Naive B cell (primary cell): ENCODE measurements around the gene MSI2. TPM values are rescaled to one million over a fixed set of nuclear protein-coding genes. Genes with fewer than 3 reads are reported as not detected.

Source experiments
- ATAC-seq, 2 donors: fragments of 150-1000 bp; cut with Tn5 transposase; 2 replicates each; pipeline ENCODE4 v1.10.0; 2021; ENCODE audit warnings: low read depth in 2 of 2, mild to moderate bottlenecking in 2 of 2, moderate library complexity in 2 of 2
- DNase-seq: peaks from one replicate; pipeline ENCODE4 v3.0.0; 2022
- H3K27ac Mint-ChIP-seq, 6 donors: one replicate each; pipeline ENCODE4 v1.8.0; 2020 to 2022; ENCODE audit warnings: mild to moderate bottlenecking in 6 of 6, mixed read lengths in 6 of 6, moderate library complexity in 5 of 6, inconsistent platforms in 2 of 6
- H3K27me3 Mint-ChIP-seq, 3 donors: one replicate each; pipeline ENCODE4 v1.8.0; 2021 to 2022; ENCODE audit warnings: mixed read lengths in 3 of 3, mild to moderate bottlenecking in 1 of 3
- H3K36me3 Mint-ChIP-seq, 2 donors: one replicate each; pipeline ENCODE4 v1.8.0; 2020 to 2022; ENCODE audit warnings: mixed read lengths in 2 of 2, inconsistent platforms in 1 of 2, mild to moderate bottlenecking in 1 of 2
- H3K4me1 Mint-ChIP-seq, 3 donors: one replicate each; pipeline ENCODE4 v1.8.0; 2020 to 2022; ENCODE audit warnings: mixed read lengths in 3 of 3, inconsistent platforms in 1 of 3, mild to moderate bottlenecking in 1 of 3, moderate library complexity in 1 of 3
- H3K4me3 Mint-ChIP-seq, 8 donors: one replicate each; pipeline ENCODE4 v1.8.0; 2020 to 2022; ENCODE audit warnings: mild to moderate bottlenecking in 8 of 8, mixed read lengths in 8 of 8, moderate library complexity in 8 of 8, inconsistent platforms in 2 of 8
- H3K9me3 Mint-ChIP-seq, 7 donors: one replicate each; pipeline ENCODE4 v1.8.0; 2020 to 2022; ENCODE audit warnings: mixed read lengths in 7 of 7, mild to moderate bottlenecking in 5 of 7, inconsistent platforms in 2 of 7, moderate library complexity in 1 of 7
- polyA plus RNA-seq, 6 donors: library from polyadenylated mRNA; unstranded; fragments of 300-500 nt; fragmentation: Illumina TruSeq; gene quantifications; one replicate each; pipeline ENCODE4 v1.2.3, GENCODE V29; 2021; ENCODE audit warnings: low read depth in 6 of 6

The MSI2 gene
- polyA plus RNA-seq, 6 donors from 2014 or later, result 4.0 to 11.3 (median 6.8) TPM

- DNase-seq (no peak), ATAC-seq (no peak)
- no peaks in the 10 kb centered on the region for H3K27me3 Mint-ChIP-seq
- no peak overlapping the region for H3K4me3 Mint-ChIP-seq
- peaks cover 0 to 13% (median 3%) of the 10 kb centered on the region in 7 donors for H3K9me3 Mint-ChIP-seq
- peak overlapping the region in 3 of 6 donors; percentile 26 to 94 (median 56) for H3K27ac Mint-ChIP-seq
- peaks cover 33 to 49% (median 40%) of the 10 kb centered on the region in 3 donors for H3K4me1 Mint-ChIP-seq
- peaks cover 0 to 8% of the 10 kb centered on the region in 2 donors for H3K36me3 Mint-ChIP-seq
Measured at GRCh38 chr17:57370037-57370581, 113.8 kb downstream of the MSI2 start.

- DNase-seq (no peak), ATAC-seq (no peak)
- no peaks in the 10 kb centered on the region for H3K27me3 Mint-ChIP-seq
- peaks cover 0 to 8% of the 10 kb centered on the region in 2 donors for H3K36me3 Mint-ChIP-seq
- no peak overlapping the region for H3K4me3 Mint-ChIP-seq
- peaks cover 0 to 13% (median 3%) of the 10 kb centered on the region in 7 donors for H3K9me3 Mint-ChIP-seq
- peaks cover 30 to 44% (median 38%) of the 10 kb centered on the region in 3 donors for H3K4me1 Mint-ChIP-seq
- H3K27ac Mint-ChIP-seq, result peak overlapping the region in 1 of 6 donors; percentile 94
Measured at GRCh38 chr17:57370619-57371018, 114.3 kb downstream of the MSI2 start.

- Mint-ChIP-seq H3K36me3 (peaks cover 0 to 8% of the 10 kb centered on the region in 2 donors), H3K27ac (peak overlapping the region in 1 of 6 donors; percentile 39), H3K4me3 (no peak overlapping the region), H3K4me1 (peaks cover 22 to 30% (median 26%) of the 10 kb centered on the region in 3 donors), H3K27me3 (no peaks in the 10 kb centered on the region), H3K9me3 (peaks cover 0 to 13% (median 3%) of the 10 kb centered on the region in 7 donors)
- DNase-seq, result no peak
- no peak for ATAC-seq
Measured at GRCh38 chr17:57372156-57372555, 115.8 kb downstream of the MSI2 start.

- no peak for ATAC-seq
- Mint-ChIP-seq H3K36me3 (peaks cover 0 to 8% of the 10 kb centered on the region in 2 donors), H3K27me3 (no peaks in the 10 kb centered on the region), H3K27ac (no peak overlapping the region), H3K9me3 (peaks cover 0 to 13% (median 3%) of the 10 kb centered on the region in 7 donors), H3K4me1 (peaks cover 20 to 28% (median 21%) of the 10 kb centered on the region in 3 donors), H3K4me3 (no peak overlapping the region)
- DNase-seq, result no peak
Measured at GRCh38 chr17:57373048-57373447, 116.7 kb downstream of the MSI2 start.

- no peak for ATAC-seq
- H3K27ac Mint-ChIP-seq, result peak overlapping the region in 2 of 6 donors; percentile 20 to 25
- H3K4me3 Mint-ChIP-seq, result no peak overlapping the region
- no peaks in the 10 kb centered on the region for H3K27me3 Mint-ChIP-seq
- peaks cover 0 to 13% (median 3%) of the 10 kb centered on the region in 7 donors for H3K9me3 Mint-ChIP-seq
- no peak for DNase-seq
- H3K4me1 Mint-ChIP-seq, result peaks cover 19 to 24% (median 19%) of the 10 kb centered on the region in 3 donors
- peaks cover 0 to 8% of the 10 kb centered on the region in 2 donors for H3K36me3 Mint-ChIP-seq
Measured at GRCh38 chr17:57373756-57374155, 117.4 kb downstream of the MSI2 start.

GRCh38 chr17:57375040-57375769, 118.9 kb downstream of the MSI2 start:
- no peaks in the 10 kb centered on the region for H3K27me3 Mint-ChIP-seq
- peaks cover 25 to 32% (median 30%) of the 10 kb centered on the region in 3 donors for H3K4me1 Mint-ChIP-seq
- peaks cover 0 to 13% (median 3%) of the 10 kb centered on the region in 7 donors for H3K9me3 Mint-ChIP-seq
- no peak for ATAC-seq
- no peak for DNase-seq
- H3K27ac Mint-ChIP-seq, result no peak overlapping the region
- H3K36me3 Mint-ChIP-seq, result peaks cover 0 to 8% of the 10 kb centered on the region in 2 donors
- peak overlapping the region in 1 of 8 donors; percentile 6 for H3K4me3 Mint-ChIP-seq

GRCh38 chr17:57375770-57376225, 119.5 kb downstream of the MSI2 start:
- Mint-ChIP-seq H3K27me3 (no peaks in the 10 kb centered on the region), H3K27ac (no peak overlapping the region), H3K4me1 (peaks cover 25 to 32% (median 30%) of the 10 kb centered on the region in 3 donors), H3K36me3 (peaks cover 0 to 8% of the 10 kb centered on the region in 2 donors), H3K9me3 (peaks cover 0 to 13% (median 3%) of the 10 kb centered on the region in 7 donors), H3K4me3 (no peak overlapping the region)
- ATAC-seq, result no peak
- no peak for DNase-seq

- Mint-ChIP-seq H3K27me3 (no peaks in the 10 kb centered on the region), H3K9me3 (peaks cover 0 to 13% (median 3%) of the 10 kb centered on the region in 7 donors), H3K4me3 (no peak overlapping the region), H3K27ac (no peak overlapping the region), H3K4me1 (peaks cover 31 to 42% (median 32%) of the 10 kb centered on the region in 3 donors), H3K36me3 (peaks cover 0 to 7% of the 10 kb centered on the region in 2 donors)
- DNase-seq (no peak), ATAC-seq (no peak)
Measured at GRCh38 chr17:57377094-57377493, 120.8 kb downstream of the MSI2 start.

- DNase-seq (no peak), ATAC-seq (no peak)
- Mint-ChIP-seq H3K9me3 (peaks cover 0 to 7% (median 4%) of the 10 kb centered on the region in 7 donors), H3K4me3 (peak overlapping the region in 6 of 8 donors; percentile 4 to 77 (median 38)), H3K4me1 (peaks cover 34 to 53% (median 40%) of the 10 kb centered on the region in 3 donors), H3K36me3 (peaks cover 6% of the 10 kb centered on the region in 2 donors), H3K27me3 (no peaks in the 10 kb centered on the region), H3K27ac (peak overlapping the region; percentile 36 to 94 (median 58))
Measured at GRCh38 chr17:57379237-57379894, 123.0 kb downstream of the MSI2 start.

- ATAC-seq, result no peak
- Mint-ChIP-seq H3K9me3 (peaks cover 0 to 11% (median 7%) of the 10 kb centered on the region in 7 donors), H3K4me1 (peaks cover 37 to 56% (median 45%) of the 10 kb centered on the region in 3 donors), H3K36me3 (peaks cover 12% of the 10 kb centered on the region in 2 donors), H3K27me3 (no peaks in the 10 kb centered on the region), H3K27ac (peak overlapping the region in 5 of 6 donors; percentile 36 to 93 (median 46)), H3K4me3 (peak overlapping the region in 3 of 8 donors; percentile 4 to 78 (median 51))
- DNase-seq, result no peak
Measured at GRCh38 chr17:57379895-57380434, 123.6 kb downstream of the MSI2 start.

- ATAC-seq (no peak), DNase-seq (no peak)
- Mint-ChIP-seq H3K4me1 (peaks cover 39 to 63% (median 43%) of the 10 kb centered on the region in 3 donors), H3K9me3 (peaks cover 2 to 16% (median 8%) of the 10 kb centered on the region in 7 donors), H3K36me3 (peaks cover 20 to 24% of the 10 kb centered on the region in 2 donors), H3K27me3 (no peaks in the 10 kb centered on the region), H3K4me3 (no peak overlapping the region), H3K27ac (peak overlapping the region in 1 of 6 donors; percentile 52)
Measured at GRCh38 chr17:57381498-57381897, 125.2 kb downstream of the MSI2 start.

- peak overlapping the region in 1 of 8 donors; percentile 7 for H3K4me3 Mint-ChIP-seq
- H3K27me3 Mint-ChIP-seq, result no peaks in the 10 kb centered on the region
- no peak for DNase-seq
- ATAC-seq, result no peak
- H3K27ac Mint-ChIP-seq, result peak overlapping the region in 1 of 6 donors; percentile 22
- peaks cover 10 to 31% (median 23%) of the 10 kb centered on the region in 7 donors for H3K9me3 Mint-ChIP-seq
- H3K4me1 Mint-ChIP-seq, result peaks cover 34 to 58% (median 36%) of the 10 kb centered on the region in 3 donors
- peaks cover 34 to 36% of the 10 kb centered on the region in 2 donors for H3K36me3 Mint-ChIP-seq
Measured at GRCh38 chr17:57384219-57384618, 127.9 kb downstream of the MSI2 start.

- Mint-ChIP-seq H3K4me3 (no peak overlapping the region), H3K4me1 (peaks cover 27 to 57% (median 31%) of the 10 kb centered on the region in 3 donors), H3K36me3 (peaks cover 34 to 36% of the 10 kb centered on the region in 2 donors), H3K27ac (no peak overlapping the region), H3K9me3 (peaks cover 10 to 31% (median 23%) of the 10 kb centered on the region in 7 donors), H3K27me3 (no peaks in the 10 kb centered on the region)
- ATAC-seq, result no peak
- no peak for DNase-seq
Measured at GRCh38 chr17:57385975-57386374, 129.7 kb downstream of the MSI2 start.
